ENCODE data around the gene TNFRSF1A. TPM values are rescaled to one million over a fixed set of nuclear protein-coding genes. Genes with fewer than 3 reads are reported as not detected.

The TNFRSF1A gene
- total RNA-seq, 4 donors from 2014 or later: 196 to 437 (median 306) TPM

GRCh38 chr12:6363010-6363329, 21.1 kb upstream of the TNFRSF1A start:
- no peak for DNase-seq (ENCODE audit: low spot score in 2 of 2)
- 11 to 12% methylated on average over 4 of the region's 4 CpGs for WGBS, 2 donors
- no peaks in the 10 kb centered on the region for H3K27me3 ChIP-seq
- H3K9me3 ChIP-seq: no peaks in the 10 kb centered on the region
- H3K27ac ChIP-seq: peak overlapping the region; percentile 72 to 95 (median 90)
- H3K36me3 ChIP-seq: no peaks in the 10 kb centered on the region
- peaks cover 0 to 40% (median 8%) of the 10 kb centered on the region in 4 donors for H3K4me1 ChIP-seq
- no peak for TF ChIP-seq EP300 (IDR thresholded peaks at IDR 0.05)
- TF ChIP-seq POLR2A (IDR thresholded peaks at IDR 0.05): no peak
- no peak for TF ChIP-seq CTCF (IDR thresholded peaks at IDR 0.05)
- H3K4me3 ChIP-seq: peak overlapping the region in 3 of 4 donors; percentile 44 to 72 (median 56)

GRCh38 chr12:6362403-6362802, 20.5 kb upstream of the TNFRSF1A start:
- 68 to 70% methylated on average over 3 of the region's 3 CpGs for WGBS, 2 donors
- peaks cover 0 to 35% (median 8%) of the 10 kb centered on the region in 4 donors for H3K4me1 ChIP-seq
- no peaks in the 10 kb centered on the region for H3K36me3 ChIP-seq
- no peak for TF ChIP-seq POLR2A (IDR thresholded peaks at IDR 0.05)
- no peak for TF ChIP-seq CTCF (IDR thresholded peaks at IDR 0.05)
- no peak for TF ChIP-seq EP300 (IDR thresholded peaks at IDR 0.05)
- H3K4me3 ChIP-seq: no peak overlapping the region
- H3K27me3 ChIP-seq: no peaks in the 10 kb centered on the region
- no peak for DNase-seq (ENCODE audit: low spot score in 2 of 2)
- H3K27ac ChIP-seq: peak overlapping the region in 3 of 4 donors; percentile 90 to 95 (median 91)
- H3K9me3 ChIP-seq: no peaks in the 10 kb centered on the region

- no peak for DNase-seq (ENCODE audit: low spot score in 2 of 2)
- Histone ChIP-seq H3K4me3 (no peak overlapping the region), H3K27ac (peak overlapping the region in 3 of 4 donors; percentile 50 to 95 (median 90)), H3K4me1 (peaks cover 0 to 33% (median 8%) of the 10 kb centered on the region in 4 donors), H3K36me3 (no peaks in the 10 kb centered on the region), H3K27me3 (no peaks in the 10 kb centered on the region), H3K9me3 (no peaks in the 10 kb centered on the region)
- WGBS, 2 donors: 50 to 66% methylated on average over 14 of the region's 14 CpGs
- no peak for TF ChIP-seq POLR2A (IDR thresholded peaks at IDR 0.05)
- TF ChIP-seq EP300 (IDR thresholded peaks at IDR 0.05): peak in 1 of 2 donors; percentile 38
These were observed 20.0 kb upstream of the TNFRSF1A start for GRCh38 chr12:6361834-6362233.

GRCh38 chr12:6360578-6361490, 19.0 kb upstream of the TNFRSF1A start:
- Histone ChIP-seq H3K4me1 (peaks cover 0 to 33% (median 8%) of the 10 kb centered on the region in 4 donors), H3K36me3 (no peaks in the 10 kb centered on the region), H3K27ac (peak overlapping the region in 3 of 4 donors; percentile 50 to 95 (median 52)), H3K9me3 (no peaks in the 10 kb centered on the region), H3K27me3 (no peaks in the 10 kb centered on the region), H3K4me3 (no peak overlapping the region)
- DNase-seq (ENCODE audit: low spot score in 2 of 2): no peak
- whole genome bisulfite sequencing, 2 donors: 52 to 57% methylated on average over 11 of the region's 11 CpGs
- no peak for TF ChIP-seq CTCF (IDR thresholded peaks at IDR 0.05)

GRCh38 chr12:6360080-6360571, 18.2 kb upstream of the TNFRSF1A start:
- no peak for DNase-seq (ENCODE audit: low spot score in 2 of 2)
- no peaks in the 10 kb centered on the region for H3K36me3 ChIP-seq
- no peaks in the 10 kb centered on the region for H3K27me3 ChIP-seq
- peak overlapping the region in 1 of 4 donors; percentile 52 for H3K27ac ChIP-seq
- no peaks in the 10 kb centered on the region for H3K9me3 ChIP-seq
- no peak for TF ChIP-seq POLR2A (IDR thresholded peaks at IDR 0.05)
- no peak for TF ChIP-seq EP300 (IDR thresholded peaks at IDR 0.05)
- no peak for TF ChIP-seq CTCF (IDR thresholded peaks at IDR 0.05)
- H3K4me3 ChIP-seq: no peak overlapping the region
- peaks cover 0 to 33% (median 8%) of the 10 kb centered on the region in 4 donors for H3K4me1 ChIP-seq
- WGBS, 2 donors: 80 to 90% methylated on average over 7 of the region's 7 CpGs

Measured in tibial nerve (tissue), 4 donors.